Uterus (tissue), 4 donors: ENCODE results near the gene MLC1. TPM values are rescaled to one million over a fixed set of nuclear protein-coding genes. Genes with fewer than 3 reads are reported as not detected.

Experiments
- DNase-seq, 2 donors: peaks; one replicate each; pipeline ENCODE4 v3.0.0-alpha.2; 2019 to 2020
- H3K27ac ChIP-seq, 2 donors: fragments of 200-600 bp; sonication (generic); 1 replicate in 1 of 2; 2 replicates in 1 of 2; pipeline ENCODE4 v1.5.1; 2016 to 2018
- H3K27me3 ChIP-seq, 2 donors: fragments of 200-600 bp; sonication (generic); one replicate each; pipeline ENCODE4 v1.5.1; 2018 to 2019; ENCODE audit warnings: control low read depth in 1 of 2
- H3K36me3 ChIP-seq, 2 donors: fragments of 200-600 bp; sonication (generic); one replicate each; pipeline ENCODE4 v1.5.1; 2019; ENCODE audit warnings: control low read depth in 1 of 2
- H3K4me1 ChIP-seq, 2 donors: fragments of 200-600 bp; sonication (generic); one replicate each; pipeline ENCODE4 v1.5.1; 2018 to 2019; ENCODE audit warnings: control low read depth in 1 of 2
- H3K4me3 ChIP-seq, 2 donors: fragments of 200-600 bp; sonication (generic); 1 replicate in 1 of 2; 2 replicates in 1 of 2; pipeline ENCODE4 v1.5.1; 2018 to 2019; ENCODE audit warnings: mild to moderate bottlenecking in 1 of 2
- H3K9me3 ChIP-seq, 2 donors: fragments of 200-600 bp; sonication (generic); one replicate each; pipeline ENCODE4 v1.5.1; 2019; ENCODE audit warnings: control low read depth in 1 of 2
- POLR2A ChIP-seq, 2 donors: fragments of 450-650 bp; IDR thresholded peaks; one replicate each; pipeline ENCODE4 v1.6.1; 2016; ENCODE audit warnings: antibody characterized with exemption in 2 of 2, mild to moderate bottlenecking in 1 of 2, moderate library complexity in 1 of 2
- intact Hi-C: fragments of 100-400 bp; cut with DNase I; formaldehyde crosslinking; loops from one replicate; pipeline ENCODE4 v1.15.1; 2023; ENCODE audit warnings: low total_unique reads
- total RNA-seq, 4 donors: library from RNA; depleted of rRNA in 3 of 4; stranded (reverse); fragments of >200 nt in 3 of 4; gene quantifications; one replicate each; pipeline versions ENCODE4 v1.1.0 to v1.2.4, GENCODE V29; 2014 to 2023
- TF ChIP-seq, protein P1 (sequence below), 4 experiments: fragments of 200-600 bp in 2 of 4; fragments of 450-650 bp in 2 of 4; sonication (generic) in 2 of 4; IDR thresholded peaks; one replicate each; pipeline ENCODE4 v1.5.1; 2016 to 2019; ENCODE audit warnings: antibody characterized with exemption in 4 of 4, mild to moderate bottlenecking in 2 of 4, moderate library complexity in 1 of 4
- donor health status: DM: yes; HTN: yes; CAD: no.

MLC1 gene
- total RNA-seq, 4 donors from 2014 or later, result 0.29 to 1.9 (median 0.40) TPM; not detected in 1

DNA sequence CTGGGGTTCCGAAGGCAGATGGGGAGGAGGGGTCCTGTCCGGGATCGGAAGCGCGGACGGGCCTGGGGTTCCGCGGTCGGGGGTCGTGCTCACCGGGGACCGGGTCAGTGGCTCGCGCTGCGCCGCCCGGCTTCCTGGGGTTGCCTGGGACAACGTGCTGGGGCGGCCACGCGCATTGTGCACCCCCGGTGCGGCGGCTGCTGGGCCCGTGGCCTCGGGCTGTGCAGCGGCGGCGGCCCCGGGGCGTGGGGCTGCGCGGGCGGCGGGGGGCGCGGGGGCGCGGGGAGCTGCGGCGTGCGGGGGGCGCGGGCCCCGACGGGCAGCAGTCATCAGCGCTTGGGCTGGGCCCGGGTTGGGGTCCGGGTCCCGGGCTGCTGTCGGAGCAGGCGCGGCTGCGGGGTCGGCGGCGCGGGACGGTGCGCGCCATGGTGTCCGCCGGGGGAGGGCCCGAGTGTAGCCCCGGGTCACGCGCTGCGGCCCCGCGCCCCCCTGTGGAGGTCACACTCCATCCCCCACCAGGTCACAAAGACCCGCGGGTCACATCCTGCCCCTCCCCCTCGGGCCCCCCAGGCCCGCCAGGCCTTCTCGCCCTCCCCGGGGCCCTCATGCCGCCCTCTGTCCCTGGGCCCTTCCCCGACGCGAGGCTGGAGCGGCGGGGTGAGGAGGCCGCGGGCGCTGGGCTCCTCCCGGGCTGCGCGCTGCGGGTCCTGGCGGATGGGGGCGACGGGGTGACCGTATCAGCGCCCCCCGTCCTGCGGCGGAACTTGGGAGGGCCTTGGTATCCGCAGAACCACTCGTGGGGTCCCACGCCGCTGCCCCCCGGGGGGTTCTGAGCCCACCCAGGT is 26.9 kb downstream of the MLC1 start, which contains the start of gene TTLL8:
Gene TTLL8, minus strand, starts transcription at position 238 of the 845 bp plus-strand sequence.
- H3K36me3 ChIP-seq, result no peaks in the 10 kb centered on the region
- H3K9me3 ChIP-seq, result no peaks in the 10 kb centered on the region
- no peak within 1 kb of the TSS for H3K4me3 ChIP-seq
- TF ChIP-seq POLR2A (IDR thresholded peaks at IDR 0.05), result no peak
- TF ChIP-seq, protein P1, sequence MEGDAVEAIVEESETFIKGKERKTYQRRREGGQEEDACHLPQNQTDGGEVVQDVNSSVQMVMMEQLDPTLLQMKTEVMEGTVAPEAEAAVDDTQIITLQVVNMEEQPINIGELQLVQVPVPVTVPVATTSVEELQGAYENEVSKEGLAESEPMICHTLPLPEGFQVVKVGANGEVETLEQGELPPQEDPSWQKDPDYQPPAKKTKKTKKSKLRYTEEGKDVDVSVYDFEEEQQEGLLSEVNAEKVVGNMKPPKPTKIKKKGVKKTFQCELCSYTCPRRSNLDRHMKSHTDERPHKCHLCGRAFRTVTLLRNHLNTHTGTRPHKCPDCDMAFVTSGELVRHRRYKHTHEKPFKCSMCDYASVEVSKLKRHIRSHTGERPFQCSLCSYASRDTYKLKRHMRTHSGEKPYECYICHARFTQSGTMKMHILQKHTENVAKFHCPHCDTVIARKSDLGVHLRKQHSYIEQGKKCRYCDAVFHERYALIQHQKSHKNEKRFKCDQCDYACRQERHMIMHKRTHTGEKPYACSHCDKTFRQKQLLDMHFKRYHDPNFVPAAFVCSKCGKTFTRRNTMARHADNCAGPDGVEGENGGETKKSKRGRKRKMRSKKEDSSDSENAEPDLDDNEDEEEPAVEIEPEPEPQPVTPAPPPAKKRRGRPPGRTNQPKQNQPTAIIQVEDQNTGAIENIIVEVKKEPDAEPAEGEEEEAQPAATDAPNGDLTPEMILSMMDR (IDR thresholded peaks at IDR 0.05), result no peak
- H3K27ac ChIP-seq, result no peak within 1 kb of the TSS
- no peak for DNase-seq
- intact Hi-C loops, result no loop called here
- H3K27me3 ChIP-seq, result peaks cover 0 to 5% of the 10 kb centered on the region in 2 donors
- no peaks in the 10 kb centered on the region for H3K4me1 ChIP-seq

DNA sequence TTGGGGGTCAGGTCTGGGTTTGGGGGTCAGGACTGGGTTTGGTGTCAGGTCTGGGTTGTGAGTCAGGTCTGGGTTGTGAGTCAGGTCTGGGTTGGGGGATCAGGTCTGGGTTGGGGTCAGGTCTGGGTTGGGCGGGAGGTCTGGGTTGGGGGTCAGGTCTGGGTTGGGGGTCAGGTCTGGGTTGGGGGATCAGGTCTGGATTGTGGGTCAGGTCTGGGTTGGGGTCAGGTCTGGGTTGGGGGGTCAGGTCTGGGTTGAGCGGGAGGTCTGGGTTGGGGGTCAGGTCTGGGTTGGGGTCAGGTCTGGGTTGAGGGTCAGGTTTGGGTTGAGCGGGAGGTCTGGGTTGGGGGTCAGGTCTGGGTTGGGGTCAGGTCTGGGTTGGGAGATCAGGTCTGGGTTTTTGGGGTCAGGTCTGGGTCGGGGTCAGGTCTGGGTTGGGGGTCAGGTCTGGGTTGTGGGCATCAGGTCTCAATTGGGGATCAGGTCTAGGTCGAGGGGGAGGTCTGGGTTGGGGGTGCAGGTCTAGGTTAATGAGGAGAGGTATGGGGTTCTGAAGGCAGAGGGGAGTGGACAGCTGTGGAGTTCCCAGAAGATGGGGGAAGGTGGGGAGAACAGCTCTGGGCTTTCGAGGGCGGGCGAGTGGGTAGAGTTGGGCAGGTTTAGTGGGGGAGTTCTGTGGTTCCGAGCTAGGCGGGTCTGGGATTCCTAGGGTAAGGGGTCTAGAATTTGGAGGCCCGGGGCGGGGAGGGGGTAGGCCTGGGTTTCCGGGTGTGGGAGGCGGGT is 27.8 kb downstream of the MLC1 start:
- no peak overlapping the region for H3K27ac ChIP-seq
- intact Hi-C loops, result no loop called here
- no peak for DNase-seq
- peaks cover 0 to 5% of the 10 kb centered on the region in 2 donors for H3K27me3 ChIP-seq
- no peak overlapping the region for H3K4me3 ChIP-seq
- no peaks in the 10 kb centered on the region for H3K4me1 ChIP-seq
- no peaks in the 10 kb centered on the region for H3K36me3 ChIP-seq
- H3K9me3 ChIP-seq, result no peaks in the 10 kb centered on the region
- TF ChIP-seq POLR2A (IDR thresholded peaks at IDR 0.05), result no peak
- TF ChIP-seq, protein P1 (IDR thresholded peaks at IDR 0.05), result no peak

DNA sequence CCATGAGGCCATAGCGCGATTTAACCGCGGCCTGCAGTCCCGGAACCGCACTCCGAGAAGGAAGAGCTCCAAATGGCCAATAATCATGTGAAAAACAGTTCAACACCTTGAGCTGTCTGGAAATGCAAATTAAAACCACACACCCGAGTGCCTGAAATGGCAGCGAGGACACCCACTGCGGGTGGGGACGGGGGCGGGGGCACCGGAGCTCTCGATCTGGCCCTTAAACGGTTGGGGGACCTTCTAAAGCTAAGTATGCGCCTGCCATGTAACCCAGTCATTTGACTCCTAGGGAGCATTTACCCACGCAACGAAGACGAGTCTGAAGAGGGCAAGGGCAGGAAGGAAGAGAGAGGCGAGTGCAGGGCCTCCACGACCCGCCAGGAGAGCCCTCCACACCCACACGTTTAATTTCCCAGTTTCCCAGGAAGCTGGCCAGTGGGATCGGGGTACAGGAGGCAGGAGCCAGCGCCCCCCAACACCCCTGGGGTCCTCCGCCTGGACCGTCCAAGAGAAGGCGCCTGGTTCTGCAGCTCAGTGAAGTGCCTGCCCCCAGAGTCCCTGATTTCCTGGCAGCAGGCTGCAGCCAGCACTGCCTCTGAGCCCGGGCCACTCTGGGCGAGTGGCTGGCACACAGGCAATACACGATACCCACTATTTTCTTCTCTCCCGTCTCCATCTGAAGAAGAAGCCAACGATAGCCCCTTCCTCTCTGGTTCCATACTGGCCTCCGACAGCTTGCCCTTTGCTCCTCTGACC is 28.8 kb downstream of the MLC1 start:
- TF ChIP-seq, protein P1 (IDR thresholded peaks at IDR 0.05), result no peak
- TF ChIP-seq POLR2A (IDR thresholded peaks at IDR 0.05), result no peak
- Histone ChIP-seq H3K9me3 (no peaks in the 10 kb centered on the region), H3K27me3 (peaks cover 0 to 5% of the 10 kb centered on the region in 2 donors), H3K4me1 (no peaks in the 10 kb centered on the region), H3K36me3 (no peaks in the 10 kb centered on the region), H3K27ac (no peak overlapping the region), H3K4me3 (no peak overlapping the region)
- intact Hi-C loops, result no loop called here
- DNase-seq, result no peak

DNA sequence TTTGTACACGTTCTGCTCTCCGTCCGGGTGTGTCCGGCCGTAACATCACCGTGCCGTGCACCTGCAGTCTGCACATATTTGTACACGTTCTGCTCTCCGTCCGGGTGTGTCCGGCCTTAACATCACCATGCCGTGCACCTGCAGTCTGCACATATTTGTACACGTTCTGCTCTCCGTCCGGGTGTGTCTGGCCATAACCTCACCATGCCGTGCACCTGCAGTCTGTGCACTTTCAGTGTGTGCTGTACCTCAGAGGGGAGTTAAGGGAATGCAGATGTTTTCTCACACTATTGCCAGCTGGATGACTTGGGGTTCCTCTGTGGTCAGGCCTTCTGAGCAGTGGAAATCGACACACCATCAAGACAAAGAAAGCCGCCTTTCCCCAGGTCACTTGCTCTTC is 31.4 kb downstream of the MLC1 start:
- TF ChIP-seq, protein P1 (IDR thresholded peaks at IDR 0.05), result no peak
- no peak for TF ChIP-seq POLR2A (IDR thresholded peaks at IDR 0.05)
- Histone ChIP-seq H3K27me3 (peaks cover 0 to 5% of the 10 kb centered on the region in 2 donors), H3K27ac (no peak overlapping the region), H3K36me3 (no peaks in the 10 kb centered on the region), H3K4me1 (no peaks in the 10 kb centered on the region), H3K9me3 (no peaks in the 10 kb centered on the region), H3K4me3 (no peak overlapping the region)
- no peak for DNase-seq
- intact Hi-C loops, result no loop called here
